ENCODE results near the gene SDF4. TPM values are rescaled to one million over a fixed set of nuclear protein-coding genes. Genes with fewer than 3 reads are reported as not detected.
A peak's percentile ranks its signal among the peaks of the same experiment; 100 is the strongest.
"Not testable (repeated sequence)": the region's sequence is repeated elsewhere in the genome, so short reads cannot be mapped to it uniquely, and the experiment has no call there.

Gene SDF4
- total RNA-seq, 1 donor from 2014 or later, result 207 TPM

- no peak for DNase-seq (ENCODE audit: low read depth)
Observed at GRCh38 chr1:1259540-1259939, 27.7 kb upstream of the SDF4 start.

DNA sequence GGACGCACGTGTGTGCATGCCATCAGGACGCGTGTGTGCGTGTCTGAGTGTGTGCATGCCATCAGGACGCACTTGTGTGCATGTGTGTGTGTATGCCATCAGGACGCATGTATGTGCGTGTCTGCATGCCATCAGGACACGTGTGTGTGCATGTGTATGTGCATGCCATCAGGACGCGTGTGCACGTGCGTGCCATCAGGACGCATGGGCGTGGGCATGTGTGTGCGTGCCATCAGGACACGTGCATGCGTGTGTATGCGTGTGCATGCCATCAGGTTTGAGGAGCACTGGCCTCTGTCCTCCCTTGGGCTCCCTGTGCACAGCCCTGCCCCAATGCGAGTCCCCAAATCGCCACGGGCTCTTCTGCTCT, 27.3 kb upstream of the SDF4 start:
- DNase-seq (ENCODE audit: low read depth), result no peak

DNA sequence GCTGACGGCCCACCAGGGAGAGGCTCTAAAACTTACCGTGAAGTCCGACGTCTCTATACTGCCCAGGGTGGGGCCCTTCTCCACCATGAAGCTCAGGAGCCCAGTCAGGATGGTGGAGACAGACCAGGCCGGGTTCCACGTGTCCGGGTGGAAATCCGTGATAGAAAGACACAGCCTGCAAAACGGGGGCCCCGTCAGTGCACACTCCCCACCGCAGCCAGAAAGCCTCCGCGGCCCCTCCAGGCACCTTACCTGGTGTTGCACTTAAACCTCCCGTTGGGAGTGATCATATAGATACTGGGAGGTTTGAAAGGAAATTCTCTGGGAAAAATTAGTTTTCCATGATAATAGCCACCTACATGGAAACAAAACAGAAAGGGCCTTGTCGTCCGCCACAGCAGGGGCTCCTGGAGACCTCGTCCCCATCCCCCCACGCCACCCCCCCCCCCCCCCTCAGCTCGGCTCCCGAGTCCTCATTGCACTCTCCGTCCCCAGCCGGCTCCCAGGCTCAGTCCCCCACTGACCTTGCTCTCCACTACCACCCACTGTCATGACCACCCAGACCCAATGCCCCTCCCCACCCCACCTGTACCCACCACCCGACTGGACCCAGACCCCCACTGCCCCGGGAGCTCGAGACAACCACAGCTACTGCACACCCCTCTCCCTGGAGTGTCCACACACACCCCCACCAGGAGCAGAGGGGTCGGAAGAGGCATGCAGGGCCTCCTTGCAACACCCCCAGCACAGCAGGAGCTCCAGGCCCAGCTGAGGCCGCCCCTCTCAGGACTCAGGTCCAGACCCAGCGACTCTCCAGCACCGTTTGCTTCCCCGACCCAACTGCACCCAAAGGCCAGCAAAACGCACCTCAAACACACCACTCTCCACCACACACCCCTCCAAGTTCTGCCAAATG, 25.4 kb upstream of the SDF4 start:
- DNase-seq (ENCODE audit: low read depth), result no peak

DNA sequence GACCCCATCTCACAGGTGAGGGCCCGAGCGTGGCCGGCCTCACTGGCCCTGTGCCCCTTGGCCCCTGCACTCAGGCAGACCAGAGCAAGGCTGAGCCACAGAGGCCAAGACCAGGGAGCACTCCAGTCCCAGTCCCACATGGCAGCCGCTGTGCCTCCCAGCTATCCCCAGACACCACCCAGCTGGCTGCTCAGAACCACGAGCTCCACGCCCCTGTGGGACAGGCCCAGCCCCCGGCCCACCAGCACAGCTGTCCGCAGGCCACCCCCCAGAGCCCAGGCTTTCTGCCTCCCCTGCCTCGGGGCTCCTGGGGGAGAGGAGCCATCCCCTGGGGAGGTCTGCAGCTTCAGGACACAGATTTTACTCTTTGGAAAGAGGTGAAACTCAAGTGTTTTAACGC, 23.8 kb upstream of the SDF4 start:
- no peak for DNase-seq (ENCODE audit: low read depth)

- no peak for DNase-seq (ENCODE audit: low read depth)
Observed at GRCh38 chr1:1255078-1255477, 23.3 kb upstream of the SDF4 start.

- no peak for DNase-seq (ENCODE audit: low read depth)
Observed at GRCh38 chr1:1254667-1254998, 22.8 kb upstream of the SDF4 start.

DNA sequence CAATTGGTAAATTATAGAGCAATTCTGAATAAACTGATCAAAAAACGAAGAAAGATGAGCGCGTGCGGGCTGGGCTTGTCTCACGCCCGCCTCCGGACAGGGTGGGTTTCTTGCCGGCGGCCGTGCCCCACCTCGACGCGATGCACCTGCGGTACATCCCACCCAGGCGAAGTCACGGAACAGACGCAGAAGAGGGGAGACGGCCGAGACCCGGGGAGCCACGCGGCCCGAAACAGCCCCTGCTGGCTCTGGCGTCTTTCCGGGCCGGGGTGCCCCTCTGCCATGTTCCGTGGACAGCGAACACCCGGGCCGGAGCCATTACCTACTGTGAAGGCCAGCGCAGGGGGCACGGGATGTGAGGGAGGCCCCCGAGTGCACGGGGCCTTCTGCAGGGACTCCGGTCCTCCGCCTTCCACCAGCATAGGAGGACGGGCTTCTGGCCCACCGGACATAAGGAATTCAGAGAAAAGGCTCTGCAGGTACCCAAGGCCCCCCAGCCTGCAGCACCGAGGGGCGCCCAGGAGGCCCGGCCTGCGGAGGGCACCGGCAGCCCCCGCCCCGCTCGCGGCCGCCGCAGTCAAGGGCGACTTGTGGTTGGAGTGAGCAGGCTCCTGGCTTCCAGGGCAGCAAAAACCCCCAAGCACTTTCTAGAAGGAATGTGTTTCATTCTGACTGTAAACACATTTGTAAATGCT, 22.3 kb upstream of the SDF4 start:
- no peak for DNase-seq (ENCODE audit: low read depth)

- DNase-seq (ENCODE audit: low read depth), result no peak
Observed at GRCh38 chr1:1253314-1253713, 21.5 kb upstream of the SDF4 start.

- no peak for DNase-seq (ENCODE audit: low read depth)
Observed at GRCh38 chr1:1250786-1251284, 19.0 kb upstream of the SDF4 start.

DNA sequence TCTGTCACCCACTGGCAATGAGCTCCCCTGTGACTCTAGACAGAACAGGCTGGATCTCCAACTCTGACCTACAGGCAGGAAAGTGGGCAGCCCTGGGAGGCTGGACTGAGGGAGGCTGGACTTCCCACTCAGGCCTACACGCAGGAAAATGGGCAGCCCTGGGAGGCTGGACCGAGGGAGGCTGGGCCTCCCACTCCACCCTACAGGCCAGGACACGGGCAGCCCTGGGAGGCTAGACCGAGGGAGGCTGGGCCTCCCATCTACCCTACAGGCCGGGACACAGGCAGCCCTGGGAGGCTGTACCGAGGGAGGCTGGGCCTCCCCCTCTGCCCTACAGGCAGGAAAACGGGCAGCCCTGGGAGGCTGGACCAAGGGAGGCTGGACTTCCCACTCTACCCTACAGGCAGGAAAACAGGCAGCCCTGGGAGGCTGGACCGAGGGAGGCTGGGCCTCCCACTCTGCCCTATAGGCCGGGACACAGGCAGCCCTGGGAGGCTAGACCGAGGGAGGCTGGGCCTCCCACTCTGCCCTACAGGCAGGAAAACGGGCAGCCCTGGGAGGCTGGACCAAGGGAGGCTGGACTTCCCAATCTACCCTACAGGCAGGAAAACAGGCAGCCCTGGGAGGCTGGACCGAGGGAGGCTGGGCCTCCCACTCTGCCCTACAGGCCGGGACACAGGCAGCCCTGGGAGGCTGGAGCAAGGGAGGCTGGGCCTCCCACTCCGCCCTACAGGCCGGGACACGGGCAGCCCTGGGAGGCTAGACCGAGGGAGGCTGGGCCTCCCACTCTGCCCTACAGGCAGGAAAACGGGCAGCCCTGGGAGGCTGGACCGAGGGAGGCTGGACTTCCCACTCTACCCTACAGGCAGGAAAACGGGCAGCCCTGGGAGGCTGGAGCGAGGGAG, 16.5 kb upstream of the SDF4 start:
- not testable (repeated sequence) for DNase-seq (ENCODE audit: low read depth)

DNA sequence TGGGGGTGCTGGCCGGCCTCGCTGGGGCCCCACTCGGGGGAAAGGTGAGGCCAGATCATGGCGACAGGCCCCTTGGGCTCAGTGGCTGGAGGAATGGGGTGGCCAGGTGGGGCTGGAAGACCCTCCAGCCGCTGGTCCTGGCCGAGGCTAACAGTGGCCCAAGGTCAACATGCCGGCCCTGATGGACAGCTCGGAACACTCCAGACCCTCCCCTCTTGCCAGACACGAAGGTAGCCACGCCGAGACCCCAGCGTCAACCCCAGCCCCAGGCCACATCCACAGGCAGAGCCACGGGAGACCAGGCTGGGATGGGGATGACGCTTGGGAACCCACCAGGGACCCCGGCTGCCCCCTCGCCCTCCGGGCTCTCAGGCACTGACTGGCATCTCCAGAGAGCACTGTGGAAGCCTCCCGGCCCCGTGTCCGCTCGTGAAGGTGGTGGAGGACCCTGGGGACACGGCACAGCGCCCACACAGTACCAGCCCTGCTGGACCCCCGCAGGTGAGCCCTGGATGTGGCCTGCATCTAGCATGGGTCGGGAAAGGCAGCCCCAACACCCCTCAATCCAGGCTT, 15.6 kb upstream of the SDF4 start:
- DNase-seq (ENCODE audit: low read depth), result no peak

- no peak for DNase-seq (ENCODE audit: low read depth)
Observed at GRCh38 chr1:1246577-1247340, 15.0 kb upstream of the SDF4 start, which contains the start of gene C1QTNF12. C1QTNF12 (minus strand) TSS chr1:1246722; CDS start chr1:1246690, 32 bp downstream.

DNA sequence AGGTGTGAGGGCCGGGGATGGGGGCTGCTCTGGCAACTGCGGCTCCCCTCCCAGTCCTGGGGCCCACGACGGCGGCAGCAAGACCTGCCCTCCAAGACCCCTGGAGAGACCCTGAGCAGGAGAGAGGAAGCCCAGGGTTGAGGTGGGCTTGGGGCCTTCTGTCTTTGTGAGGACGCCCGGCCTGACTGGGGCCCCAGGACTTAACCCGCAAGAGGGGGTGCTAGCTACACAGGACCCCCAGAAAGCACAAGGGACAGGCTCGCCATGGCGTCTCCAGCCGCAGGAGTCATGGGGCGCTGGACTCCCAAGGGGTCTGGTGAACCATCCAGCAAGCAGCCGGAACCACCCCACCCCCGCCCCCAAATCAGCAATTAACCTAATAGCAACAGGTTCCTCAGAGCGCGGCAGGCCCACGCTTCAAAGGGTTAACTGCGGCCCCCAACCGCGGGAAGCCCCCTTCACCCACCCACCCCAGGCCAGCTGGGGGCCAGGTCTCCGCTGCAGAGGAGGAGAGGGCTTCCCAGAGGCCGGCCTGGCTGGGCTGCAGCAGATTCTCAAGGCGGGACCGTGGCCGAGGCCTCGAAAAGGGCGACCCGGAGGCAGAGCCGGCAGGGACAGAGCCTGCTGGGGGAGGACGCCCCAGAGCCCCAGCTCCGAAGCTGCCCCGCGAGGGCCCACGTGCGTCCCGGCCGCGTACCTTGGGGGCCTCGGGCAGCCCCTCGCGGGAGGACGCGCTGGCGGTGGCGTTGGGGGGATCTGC, 14.2 kb upstream of the SDF4 start:
- no peak for DNase-seq (ENCODE audit: low read depth)

- no peak for DNase-seq (ENCODE audit: low read depth)
Observed at GRCh38 chr1:1245178-1245816, 13.5 kb upstream of the SDF4 start.

DNA sequence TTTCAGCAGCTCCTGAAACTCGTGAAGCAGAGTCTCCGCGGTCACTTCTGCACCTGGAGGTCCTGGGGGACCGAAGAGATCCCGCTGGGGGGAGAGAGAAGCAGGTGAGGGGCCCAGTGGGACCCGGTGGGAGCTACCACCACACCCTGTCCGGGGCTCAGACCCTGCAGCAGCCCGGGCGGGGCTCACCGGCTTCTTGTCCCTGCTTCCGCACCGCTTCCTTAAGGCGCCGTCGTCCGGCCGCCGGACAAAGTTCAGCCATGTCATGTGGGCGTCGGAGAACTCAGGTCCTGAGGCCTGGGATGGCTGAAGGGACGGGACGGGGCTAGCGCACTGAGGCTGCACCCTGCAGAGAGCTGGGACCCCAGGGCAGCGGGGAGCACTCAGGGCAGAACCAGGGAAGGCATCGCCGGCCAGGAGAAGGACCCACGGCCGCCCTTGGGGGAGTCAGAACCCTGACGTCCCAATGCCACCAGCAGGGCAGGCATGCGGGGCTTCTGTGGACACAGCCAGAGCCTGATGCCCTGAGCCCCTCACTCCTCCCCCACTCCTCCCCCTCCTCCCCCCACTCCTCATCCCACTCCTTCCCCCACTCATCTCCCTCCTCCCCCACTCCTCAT, 12.5 kb upstream of the SDF4 start:
- peak; percentile 5 for DNase-seq (ENCODE audit: low read depth)

GRCh38 chr1:1243807-1244191, 12.0 kb upstream of the SDF4 start:
- DNase-seq (ENCODE audit: low read depth), result no peak

GRCh38 chr1:1243266-1243660, 11.5 kb upstream of the SDF4 start:
- no peak for DNase-seq (ENCODE audit: low read depth)

GRCh38 chr1:1242461-1243265, 10.9 kb upstream of the SDF4 start:
- DNase-seq (ENCODE audit: low read depth), result no peak
